ENCODE data around the gene INPP5D.

- TF ChIP-seq, protein P1, sequence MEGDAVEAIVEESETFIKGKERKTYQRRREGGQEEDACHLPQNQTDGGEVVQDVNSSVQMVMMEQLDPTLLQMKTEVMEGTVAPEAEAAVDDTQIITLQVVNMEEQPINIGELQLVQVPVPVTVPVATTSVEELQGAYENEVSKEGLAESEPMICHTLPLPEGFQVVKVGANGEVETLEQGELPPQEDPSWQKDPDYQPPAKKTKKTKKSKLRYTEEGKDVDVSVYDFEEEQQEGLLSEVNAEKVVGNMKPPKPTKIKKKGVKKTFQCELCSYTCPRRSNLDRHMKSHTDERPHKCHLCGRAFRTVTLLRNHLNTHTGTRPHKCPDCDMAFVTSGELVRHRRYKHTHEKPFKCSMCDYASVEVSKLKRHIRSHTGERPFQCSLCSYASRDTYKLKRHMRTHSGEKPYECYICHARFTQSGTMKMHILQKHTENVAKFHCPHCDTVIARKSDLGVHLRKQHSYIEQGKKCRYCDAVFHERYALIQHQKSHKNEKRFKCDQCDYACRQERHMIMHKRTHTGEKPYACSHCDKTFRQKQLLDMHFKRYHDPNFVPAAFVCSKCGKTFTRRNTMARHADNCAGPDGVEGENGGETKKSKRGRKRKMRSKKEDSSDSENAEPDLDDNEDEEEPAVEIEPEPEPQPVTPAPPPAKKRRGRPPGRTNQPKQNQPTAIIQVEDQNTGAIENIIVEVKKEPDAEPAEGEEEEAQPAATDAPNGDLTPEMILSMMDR (optimal IDR thresholded peaks at IDR 0.05 in 1 of 3, IDR thresholded peaks at IDR 0.05 in 1 of 3, conservative IDR thresholded peaks at IDR 0.05 in 1 of 3; ENCODE audit: extremely low read depth in 1 of 3, insufficient read depth in 2 of 3, low read length in 3 of 3): no peak
- no peak for TF ChIP-seq EZH2 (IDR thresholded peaks at IDR 0.05; ENCODE audit: low read length)
These were observed 80.0 kb downstream of the INPP5D start for GRCh38 chr2:233140077-233140585.
